Midbrain (tissue), 1 donor: ENCODE measurements around the gene HMBS.
"Not testable (repeated sequence)": the region's sequence is repeated elsewhere in the genome, so short reads cannot be mapped to it uniquely, and the experiment has no call there.

Experiments used
- DNase-seq: peaks from one replicate; lab custom pipeline; 2025; lab: John Stamatoyannopoulos, UW

The HMBS gene

DNA sequence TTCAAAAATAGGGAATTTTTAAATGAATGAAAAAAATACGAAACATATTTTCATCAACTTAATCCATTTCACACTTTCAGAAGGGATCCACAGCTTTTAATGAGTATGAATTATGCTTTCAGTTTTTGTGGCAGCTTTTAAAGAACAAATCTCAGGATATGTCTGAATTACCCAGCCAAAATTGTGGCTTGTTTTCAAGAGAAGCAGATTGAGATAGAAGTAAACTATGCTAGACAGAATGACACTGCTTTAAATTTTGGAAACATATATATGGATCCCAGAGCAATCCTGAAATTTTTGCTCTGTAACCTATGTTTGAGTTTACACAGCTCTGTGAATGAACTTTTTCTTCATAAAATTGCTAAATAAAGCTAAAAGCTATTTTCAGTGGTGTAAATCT, 34.3 kb downstream of the HMBS start:
- no peak for DNase-seq

DNA sequence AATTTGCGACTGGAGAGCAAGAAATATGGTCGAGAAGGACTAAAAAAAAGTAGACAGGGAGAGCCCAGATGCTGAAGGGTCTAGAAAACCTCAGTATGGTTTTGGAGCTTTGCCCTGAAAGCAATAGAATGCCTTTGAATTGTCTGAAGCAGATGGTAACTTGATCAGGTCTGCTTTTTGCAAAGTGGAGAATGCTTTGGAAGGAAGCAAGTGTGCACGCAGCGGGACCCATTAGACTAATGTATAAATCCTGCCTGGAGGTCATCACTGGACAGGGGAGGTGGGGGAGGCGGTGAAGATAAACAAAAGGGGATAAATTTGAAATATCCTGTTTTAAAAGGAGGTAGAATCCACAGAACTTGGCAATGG, 35.9 kb downstream of the HMBS start:
- DNase-seq: peak; percentile 36

DNA sequence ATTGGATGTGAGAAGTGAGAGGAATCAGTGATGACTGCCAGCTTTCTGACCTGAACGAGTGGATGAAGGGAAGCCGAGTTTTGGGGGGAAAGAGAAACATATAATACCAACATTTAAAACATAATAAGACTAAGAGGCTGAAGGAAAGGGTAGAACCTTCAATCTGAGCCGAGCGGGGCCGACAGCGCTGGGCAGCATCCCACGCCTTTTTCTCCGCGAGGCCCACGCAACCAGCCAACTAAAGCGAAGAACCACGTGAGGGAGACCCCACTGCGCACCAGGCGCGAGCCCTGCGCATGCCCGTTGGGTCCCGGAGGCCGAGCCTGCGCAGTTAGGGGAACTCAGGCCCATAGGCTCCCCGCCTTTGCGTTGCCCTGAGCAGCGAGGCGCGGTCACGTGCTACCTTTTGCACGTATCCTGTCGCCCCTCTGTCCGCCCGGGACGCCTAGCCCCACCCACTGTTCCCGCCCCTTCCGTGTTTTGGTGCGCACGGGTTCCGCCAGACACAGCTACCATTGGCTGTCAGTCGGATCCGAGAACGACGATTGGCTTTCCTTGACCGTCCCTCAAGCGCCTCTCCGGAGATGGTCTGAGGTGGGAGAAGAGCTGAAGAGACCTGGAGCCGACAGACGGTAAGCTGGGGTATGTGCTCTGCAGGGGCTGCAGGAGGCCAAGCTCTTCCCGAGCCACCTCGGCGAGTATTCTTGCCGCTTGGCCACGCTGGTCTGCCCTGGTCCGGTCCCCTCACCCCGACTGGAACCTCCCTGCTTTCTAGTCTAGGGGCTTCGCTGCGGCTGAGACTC, 36.5 kb downstream of the HMBS start, which contains the start of gene HINFP:
Gene HINFP, plus strand, starts transcription at position 573 of the 803 bp plus-strand sequence. CDS start 5,365 bp downstream, outside the sequence.
- DNase-seq: peak; percentile 99

DNA sequence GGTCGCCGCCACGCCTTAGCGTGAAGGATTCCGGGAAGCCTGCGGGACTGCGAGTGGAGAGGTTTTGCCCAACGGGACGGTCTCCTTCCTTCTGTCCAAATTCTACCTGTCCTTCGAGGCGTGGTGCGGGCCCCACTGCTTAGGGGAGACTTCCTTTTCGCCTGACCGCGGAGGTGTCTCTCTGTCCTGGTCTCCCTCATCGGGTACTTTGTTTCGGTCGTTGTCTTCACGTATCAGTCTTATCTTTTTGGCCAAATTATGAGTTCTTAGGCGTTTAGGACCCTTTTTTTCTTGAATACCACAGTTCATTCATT, 37.1 kb downstream of the HMBS start:
- DNase-seq: no peak

DNA sequence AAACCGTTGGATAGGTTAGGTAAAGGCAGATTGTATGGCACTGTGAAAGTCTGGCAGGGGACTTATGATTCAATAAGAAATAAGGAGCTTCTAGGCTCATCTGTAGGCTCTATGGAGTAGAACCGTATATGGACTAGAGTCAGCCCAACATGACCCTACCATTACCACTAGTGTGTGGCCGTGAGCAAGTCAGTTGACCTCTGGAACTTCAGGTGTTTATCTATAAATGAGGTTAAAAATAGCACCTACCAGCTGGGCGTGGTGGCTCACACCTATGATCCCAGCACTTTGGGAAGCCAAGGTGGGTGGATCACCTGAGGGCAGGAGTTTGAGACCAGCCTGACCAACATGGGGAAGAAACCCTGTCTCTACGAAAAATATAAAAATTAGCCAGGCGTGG, 41.1 kb downstream of the HMBS start:
- DNase-seq: no peak

DNA sequence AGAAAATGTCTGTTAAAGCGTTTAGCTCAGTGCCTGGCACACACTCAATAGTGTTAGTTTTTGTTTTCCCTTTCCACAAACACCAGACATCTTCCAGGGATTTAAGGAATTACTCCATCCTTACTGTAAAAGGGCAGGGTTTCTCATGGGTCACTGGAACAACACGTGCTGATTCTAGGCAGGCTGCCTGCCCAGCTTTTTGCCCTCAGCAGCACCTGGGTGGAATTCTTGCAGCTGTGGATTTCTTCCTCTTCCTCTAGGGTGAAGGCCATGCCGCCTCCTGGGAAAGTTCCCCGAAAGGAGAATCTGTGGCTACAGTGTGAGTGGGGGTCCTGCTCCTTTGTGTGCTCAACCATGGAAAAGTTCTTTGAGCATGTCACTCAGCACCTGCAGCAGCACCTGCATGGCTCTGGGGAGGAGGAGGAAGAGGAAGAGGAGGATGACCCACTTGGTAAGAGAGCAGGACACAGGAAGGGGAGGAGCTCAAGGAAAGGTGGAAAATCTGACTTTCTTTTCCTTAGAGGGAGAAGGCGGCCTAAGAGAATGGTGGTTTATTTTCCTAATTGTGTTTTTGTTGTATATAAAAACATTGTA, 42.1 kb downstream of the HMBS start:
- DNase-seq: no peak

DNA sequence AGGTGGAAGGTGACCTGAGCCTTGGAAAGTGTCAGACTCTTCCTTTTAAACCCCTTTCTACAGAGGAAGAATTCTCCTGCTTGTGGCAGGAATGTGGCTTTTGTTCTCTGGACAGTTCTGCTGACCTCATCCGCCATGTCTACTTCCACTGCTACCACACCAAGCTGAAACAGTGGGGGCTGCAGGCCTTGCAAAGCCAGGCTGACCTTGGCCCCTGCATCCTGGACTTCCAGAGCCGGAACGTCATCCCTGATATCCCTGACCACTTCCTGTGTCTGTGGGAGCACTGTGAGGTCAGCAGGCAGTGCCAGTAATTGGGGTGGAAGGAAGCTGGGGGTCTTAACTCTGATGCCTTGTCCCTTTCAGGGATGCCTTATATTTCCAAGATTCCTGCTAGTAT, 46.0 kb downstream of the HMBS start:
- DNase-seq: no peak

DNA sequence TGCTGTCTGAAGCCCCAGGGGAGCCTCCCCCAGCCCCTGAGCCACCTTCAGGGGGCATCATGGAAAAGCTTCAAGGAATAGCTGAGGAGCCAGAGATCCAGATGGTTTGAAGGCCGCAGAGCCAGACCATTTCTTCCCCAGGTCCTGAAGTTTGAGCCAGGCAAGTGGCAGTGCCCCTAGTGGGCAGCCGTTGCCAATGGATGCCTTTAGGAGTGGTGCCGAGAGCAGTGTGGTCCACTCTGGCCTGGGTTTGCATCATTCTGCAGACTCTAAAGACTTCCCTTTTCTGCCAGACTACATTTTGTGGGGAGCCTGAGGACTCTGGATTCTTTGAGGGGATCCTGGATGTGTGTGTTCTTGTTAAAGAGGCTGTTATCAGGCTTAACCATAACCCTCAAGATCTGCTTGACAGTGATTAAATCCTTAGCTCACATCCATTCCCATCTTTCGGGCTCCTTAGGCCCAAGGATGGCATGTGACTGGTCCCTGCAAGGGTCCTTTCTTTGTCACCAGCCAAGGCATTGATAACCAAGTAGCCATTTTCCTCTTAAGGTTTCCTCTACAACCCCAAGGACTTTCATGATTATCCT, 49.8 kb downstream of the HMBS start:
- DNase-seq: no peak

DNA sequence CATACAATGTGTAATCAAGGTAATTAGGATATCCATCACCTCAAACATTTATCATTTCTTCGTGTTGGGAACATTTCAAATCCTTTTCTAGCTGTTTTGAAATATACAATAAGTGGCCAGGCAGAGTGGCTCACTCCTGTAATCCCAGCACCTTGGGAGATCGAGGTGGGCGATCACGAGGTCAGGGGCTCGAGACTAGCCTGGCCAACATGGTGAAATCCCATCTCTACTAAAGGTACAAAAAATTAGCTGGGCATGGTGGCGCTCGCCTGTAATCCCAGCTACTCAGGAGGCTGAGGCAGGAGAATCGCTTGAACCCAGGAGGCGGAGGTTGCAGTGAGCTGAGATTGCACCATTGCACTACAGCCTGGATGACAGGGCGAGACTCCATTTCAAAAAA, 54.6 kb downstream of the HMBS start:
- DNase-seq: not testable (repeated sequence)
